ENCODE data around the gene PTCH1. TPM values are rescaled to one million over a fixed set of nuclear protein-coding genes. Genes with fewer than 3 reads are reported as not detected.
A peak's percentile ranks its signal among the peaks of the same experiment; 100 is the strongest.

PTCH1 gene
- total and polyA plus RNA-seq, 7 donors: 0.81 to 7.5 (median 3.5) TPM

GRCh38 chr9:95429948-95430620 lies 86.7 kb downstream of the PTCH1 start:
- Histone ChIP-seq H3K27me3 (ENCODE audit: insufficient read depth in 3 of 3, low read length in 2 of 3) (peaks cover 0 to 6% (median 2%) of the 10 kb centered on the region in 3 donors), H3K27ac (no peak overlapping the region), H3K36me3 (ENCODE audit: insufficient read depth in 1 of 2, low read depth in 1 of 2) (no peaks in the 10 kb centered on the region), H3K4me3 (no peak overlapping the region), H3K9me3 (no peaks in the 10 kb centered on the region), H3K4me1 (no peaks in the 10 kb centered on the region)
- intact Hi-C loops (cut with DNase I): loop anchor here in 1 of 2 donors (5.0 kb wide), 1 partner anchor 77 kb away; no protein-coding TSS in a partner anchor
- DNase-seq (no peak), ATAC-seq (no peak)
- WGBS, 3 donors: 91 to 94% (median 91%) methylated on average over 7 of the region's 7 CpGs
- no peak for TF ChIP-seq CTCF (IDR thresholded peaks at IDR 0.05)

- no peak for TF ChIP-seq CTCF (IDR thresholded peaks at IDR 0.05)
- WGBS, 3 donors: 76 to 89% (median 85%) methylated on average over 10 of the region's 10 CpGs
- H3K9me3 ChIP-seq: peaks cover 4% of the 10 kb centered on the region
- no peaks in the 10 kb centered on the region for H3K36me3 ChIP-seq (ENCODE audit: insufficient read depth in 1 of 2, low read depth in 1 of 2)
- no peak overlapping the region for H3K4me3 ChIP-seq
- intact Hi-C loops (cut with DNase I): loop anchor here in 1 of 2 donors (5.0 kb wide), 1 partner anchor 78 kb away; no protein-coding TSS in a partner anchor
- DNase-seq (no peak), ATAC-seq (no peak)
- H3K4me1 ChIP-seq: no peaks in the 10 kb centered on the region
- H3K27ac ChIP-seq: no peak overlapping the region
- H3K27me3 ChIP-seq (ENCODE audit: insufficient read depth in 3 of 3, low read length in 2 of 3): peaks cover 0 to 6% (median 0%) of the 10 kb centered on the region in 3 donors
These were observed 87.7 kb downstream of the PTCH1 start for GRCh38 chr9:95429096-95429495.

GRCh38 chr9:95425910-95426551 lies 90.7 kb downstream of the PTCH1 start:
- Histone ChIP-seq H3K27ac (peak overlapping the region; percentile 88), H3K4me1 (no peaks in the 10 kb centered on the region), H3K9me3 (peaks cover 26% of the 10 kb centered on the region), H3K27me3 (ENCODE audit: insufficient read depth in 3 of 3, low read length in 2 of 3) (no peaks in the 10 kb centered on the region), H3K36me3 (ENCODE audit: insufficient read depth in 1 of 2, low read depth in 1 of 2) (peaks cover 0 to 18% of the 10 kb centered on the region in 2 donors), H3K4me3 (peak overlapping the region; percentile 65)
- ATAC-seq: peak in 3 of 4 donors; percentile 24 to 57 (median 40)
- intact Hi-C loops (cut with DNase I): loop anchor here in 1 of 2 donors (5.0 kb wide), 1 partner anchor 81 kb away; no protein-coding TSS in a partner anchor
- DNase-seq: no peak
- TF ChIP-seq CTCF (IDR thresholded peaks at IDR 0.05): no peak
- WGBS, 3 donors: 18 to 23% (median 22%) methylated on average over 11 of the region's 11 CpGs

- intact Hi-C loops (cut with DNase I): no loop called here
- no peak overlapping the region for H3K4me3 ChIP-seq
- peaks cover 0 to 18% of the 10 kb centered on the region in 2 donors for H3K36me3 ChIP-seq (ENCODE audit: insufficient read depth in 1 of 2, low read depth in 1 of 2)
- H3K27ac ChIP-seq: no peak overlapping the region
- DNase-seq: no peak
- no peak for ATAC-seq
- 97 to 98% (median 97%) methylated on average over 1 of the region's 1 CpG for WGBS, 3 donors
- TF ChIP-seq CTCF (IDR thresholded peaks at IDR 0.05): no peak
- no peaks in the 10 kb centered on the region for H3K4me1 ChIP-seq
- H3K27me3 ChIP-seq (ENCODE audit: insufficient read depth in 3 of 3, low read length in 2 of 3): no peaks in the 10 kb centered on the region
- peaks cover 26% of the 10 kb centered on the region for H3K9me3 ChIP-seq
These were observed 94.1 kb downstream of the PTCH1 start for GRCh38 chr9:95422650-95423049.
